Body of pancreas (tissue), 4 donors: ENCODE results near the gene BBX.

Experiments used
- POLR2A ChIP-seq, 3 donors: fragments of 450-650 bp; IDR thresholded peaks; one replicate each; pipeline ENCODE4 v1.6.1; 2016; ENCODE audit warnings: antibody characterized with exemption in 3 of 3, mild to moderate bottlenecking in 2 of 3
- TF ChIP-seq, protein P1 (sequence below), 7 experiments: fragments of 450-650 bp in 4 of 7; fragments of 200-600 bp in 3 of 7; sonication (generic) in 3 of 7; IDR thresholded peaks; one replicate each; pipeline ENCODE4 v1.5.1; 2016 to 2019; ENCODE audit warnings: antibody characterized with exemption in 7 of 7

- TF ChIP-seq, protein P1, sequence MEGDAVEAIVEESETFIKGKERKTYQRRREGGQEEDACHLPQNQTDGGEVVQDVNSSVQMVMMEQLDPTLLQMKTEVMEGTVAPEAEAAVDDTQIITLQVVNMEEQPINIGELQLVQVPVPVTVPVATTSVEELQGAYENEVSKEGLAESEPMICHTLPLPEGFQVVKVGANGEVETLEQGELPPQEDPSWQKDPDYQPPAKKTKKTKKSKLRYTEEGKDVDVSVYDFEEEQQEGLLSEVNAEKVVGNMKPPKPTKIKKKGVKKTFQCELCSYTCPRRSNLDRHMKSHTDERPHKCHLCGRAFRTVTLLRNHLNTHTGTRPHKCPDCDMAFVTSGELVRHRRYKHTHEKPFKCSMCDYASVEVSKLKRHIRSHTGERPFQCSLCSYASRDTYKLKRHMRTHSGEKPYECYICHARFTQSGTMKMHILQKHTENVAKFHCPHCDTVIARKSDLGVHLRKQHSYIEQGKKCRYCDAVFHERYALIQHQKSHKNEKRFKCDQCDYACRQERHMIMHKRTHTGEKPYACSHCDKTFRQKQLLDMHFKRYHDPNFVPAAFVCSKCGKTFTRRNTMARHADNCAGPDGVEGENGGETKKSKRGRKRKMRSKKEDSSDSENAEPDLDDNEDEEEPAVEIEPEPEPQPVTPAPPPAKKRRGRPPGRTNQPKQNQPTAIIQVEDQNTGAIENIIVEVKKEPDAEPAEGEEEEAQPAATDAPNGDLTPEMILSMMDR (IDR thresholded peaks at IDR 0.05), result no peak
- TF ChIP-seq POLR2A (IDR thresholded peaks at IDR 0.05), result no peak
These were observed 18.1 kb downstream of the BBX start for GRCh38 chr3:107540857-107541256.
